Esophagus squamous epithelium (tissue), 5 donors: ENCODE results near the gene ZNF385B. TPM values are rescaled to one million over a fixed set of nuclear protein-coding genes. Genes with fewer than 3 reads are reported as not detected.

Source experiments
- DNase-seq: peaks from one replicate; lab custom pipeline; 2025; lab: John Stamatoyannopoulos, UW
- H3K27ac ChIP-seq, 4 donors: fragments of 200-600 bp; sonication (generic); one replicate each; pipeline ENCODE4 v1.5.1; 2016 to 2019; ENCODE audit warnings: mild to moderate bottlenecking in 1 of 4
- H3K27me3 ChIP-seq, 4 donors: fragments of 200-600 bp; sonication (generic); 1 replicate in 3 of 4; 2 replicates in 1 of 4; pipeline versions ENCODE4 v1.5.1 to v1.6.0; 2017 to 2021; ENCODE audit warnings: antibody characterized with exemption in 1 of 4
- H3K36me3 ChIP-seq, 3 donors: fragments of 200-600 bp; sonication (generic); one replicate each; pipeline ENCODE4 v1.5.1; 2016 to 2019
- H3K4me1 ChIP-seq, 3 donors: fragments of 200-600 bp; sonication (generic); one replicate each; pipeline ENCODE4 v1.5.1; 2017 to 2019
- H3K4me3 ChIP-seq, 4 donors: fragments of 200-600 bp; sonication (generic); 1 replicate in 3 of 4; 2 replicates in 1 of 4; pipeline ENCODE4 v1.5.1; 2016 to 2019; ENCODE audit warnings: mild to moderate bottlenecking in 2 of 4, moderate library complexity in 1 of 4
- H3K9me3 ChIP-seq, 3 donors: fragments of 200-600 bp; sonication (generic); one replicate each; pipeline ENCODE4 v1.5.1; 2016 to 2019
- CTCF ChIP-seq, 6 experiments: fragments of 450-650 bp in 4 of 6; fragments of 200-600 bp in 2 of 6; sonication (generic) in 2 of 6; IDR thresholded peaks; one replicate each; pipeline ENCODE4 v1.5.1; 2016 to 2019; ENCODE audit warnings: antibody characterized with exemption in 6 of 6, mild to moderate bottlenecking in 4 of 6, moderate library complexity in 4 of 6
- POLR2A ChIP-seq, 4 donors: fragments of 450-650 bp; IDR thresholded peaks; one replicate each; pipeline ENCODE4 v1.6.1; 2017; ENCODE audit warnings: antibody characterized with exemption in 4 of 4, mild to moderate bottlenecking in 4 of 4, moderate library complexity in 3 of 4
- WGBS, 2 donors: methylation state at CpG; one replicate each; pipeline ENCODE4 v1.1.5; 2018; 5-methylcytosine and 5-hydroxymethylcytosine counted together
- intact Hi-C: fragments of 100-400 bp; cut with DNase I; formaldehyde crosslinking; loops from one replicate; pipeline ENCODE4 v1.15.0; 2022
- total RNA-seq, 4 donors: library from RNA; depleted of rRNA; stranded (reverse); fragments of >200 nt; gene quantifications; one replicate each; pipeline ENCODE4 v1.1.0, GENCODE V29; 2016
- donor health status: DM: yes; HTN: yes; CAD: no.

Gene ZNF385B
- total RNA-seq, 4 donors from 2014 or later, result 0.44 to 3.1 (median 0.44) TPM; not detected in 1

GRCh38 chr2:179513181-179513580 is 348.2 kb downstream of the ZNF385B start:
- Histone ChIP-seq H3K27ac (no peak overlapping the region), H3K4me1 (no peaks in the 10 kb centered on the region), H3K9me3 (no peaks in the 10 kb centered on the region), H3K27me3 (no peaks in the 10 kb centered on the region), H3K36me3 (no peaks in the 10 kb centered on the region), H3K4me3 (no peak overlapping the region)
- 56 to 80% methylated on average over 1 of the region's 1 CpG for WGBS, 2 donors
- no peak for TF ChIP-seq POLR2A (IDR thresholded peaks at IDR 0.05)
- TF ChIP-seq CTCF (IDR thresholded peaks at IDR 0.05), result no peak
- no peak for DNase-seq
- intact Hi-C loops, result no loop called here

- Histone ChIP-seq H3K9me3 (no peaks in the 10 kb centered on the region), H3K4me3 (no peak overlapping the region), H3K4me1 (no peaks in the 10 kb centered on the region), H3K36me3 (no peaks in the 10 kb centered on the region), H3K27ac (no peak overlapping the region), H3K27me3 (no peaks in the 10 kb centered on the region)
- TF ChIP-seq CTCF (IDR thresholded peaks at IDR 0.05), result no peak
- DNase-seq, result no peak
- WGBS, 2 donors, result 95 to 96% methylated on average over 1 of the region's 1 CpG
- intact Hi-C loops, result no loop called here
Measured at GRCh38 chr2:179512281-179513035, 349.0 kb downstream of the ZNF385B start.

GRCh38 chr2:179511105-179511789 is 350.2 kb downstream of the ZNF385B start:
- Histone ChIP-seq H3K4me1 (no peaks in the 10 kb centered on the region), H3K4me3 (no peak overlapping the region), H3K27ac (no peak overlapping the region), H3K27me3 (no peaks in the 10 kb centered on the region), H3K9me3 (no peaks in the 10 kb centered on the region), H3K36me3 (no peaks in the 10 kb centered on the region)
- WGBS, 2 donors, result 50 to 71% methylated on average over 4 of the region's 4 CpGs
- no peak for DNase-seq
- TF ChIP-seq POLR2A (IDR thresholded peaks at IDR 0.05), result no peak
- TF ChIP-seq CTCF (IDR thresholded peaks at IDR 0.05), result no peak
- intact Hi-C loops, result no loop called here

- intact Hi-C loops, result no loop called here
- TF ChIP-seq CTCF (IDR thresholded peaks at IDR 0.05), result no peak
- no peak for TF ChIP-seq POLR2A (IDR thresholded peaks at IDR 0.05)
- 81 to 89% methylated on average over 2 to 4 of the region's 4 CpGs for WGBS, 2 donors
- H3K9me3 ChIP-seq, result no peaks in the 10 kb centered on the region
- no peaks in the 10 kb centered on the region for H3K36me3 ChIP-seq
- H3K27ac ChIP-seq, result no peak overlapping the region
- no peak overlapping the region for H3K4me3 ChIP-seq
- H3K4me1 ChIP-seq, result no peaks in the 10 kb centered on the region
- no peaks in the 10 kb centered on the region for H3K27me3 ChIP-seq
- DNase-seq, result no peak
Measured at GRCh38 chr2:179495315-179495714, 366.1 kb downstream of the ZNF385B start.

GRCh38 chr2:179488563-179488962 is 372.8 kb downstream of the ZNF385B start:
- TF ChIP-seq CTCF (IDR thresholded peaks at IDR 0.05), result no peak
- TF ChIP-seq POLR2A (IDR thresholded peaks at IDR 0.05), result no peak
- intact Hi-C loops, result no loop called here
- DNase-seq, result no peak
- Histone ChIP-seq H3K4me1 (peaks cover 0 to 3% (median 0%) of the 10 kb centered on the region in 3 donors), H3K27ac (no peak overlapping the region), H3K9me3 (no peaks in the 10 kb centered on the region), H3K36me3 (no peaks in the 10 kb centered on the region), H3K27me3 (no peaks in the 10 kb centered on the region), H3K4me3 (no peak overlapping the region)
- WGBS, 2 donors, result 57 to 60% methylated on average over 2 of the region's 2 CpGs
